Thoracic aorta (tissue), 2 donors: Measurements from ENCODE around the gene TNFRSF14. TPM values are rescaled to one million over a fixed set of nuclear protein-coding genes. Genes with fewer than 3 reads are reported as not detected.

Experiments used
- ATAC-seq: fragments of 150-250 bp; one replicate; pipeline ENCODE4 v1.8.0; 2017; ENCODE audit warnings: low read depth; ENCODE audit not compliant: insufficient number of reproducible peaks, low FRiP score
- DNase-seq: peaks from one replicate; pipeline ENCODE4 v3.0.0-alpha.2; 2020; ENCODE audit warnings: low spot score
- H3K27ac ChIP-seq, 2 donors: fragments of 200-600 bp; sonication (generic); 1 replicate in 1 of 2; 2 replicates in 1 of 2; pipeline ENCODE4 v1.5.1; 2016; ENCODE audit warnings: mild to moderate bottlenecking in 2 of 2, moderate library complexity in 2 of 2
- H3K27me3 ChIP-seq: fragments of 200-600 bp; sonication (generic); replicated peaks from 2 replicates; pipeline ENCODE4 v1.6.0; 2016; ENCODE audit warnings: mild to moderate bottlenecking; ENCODE audit not compliant: insufficient read depth
- H3K36me3 ChIP-seq: fragments of 200-600 bp; sonication (generic); one replicate; pipeline ENCODE4 v1.5.1; 2016
- H3K4me1 ChIP-seq, 2 donors: fragments of 200-600 bp; sonication (generic); 1 replicate in 1 of 2; 2 replicates in 1 of 2; pipeline versions ENCODE4 v1.5.1 to v1.6.0; 2016; ENCODE audit warnings: low read depth in 2 of 2, mild to moderate bottlenecking in 1 of 2; ENCODE audit not compliant: control insufficient read depth in 1 of 2
- H3K4me3 ChIP-seq: fragments of 200-600 bp; sonication (generic); 2 replicates; pipeline ENCODE4 v1.5.1; 2016; ENCODE audit warnings: mild to moderate bottlenecking
- H3K9me3 ChIP-seq: fragments of 200-600 bp; sonication (generic); 2 replicates; pipeline ENCODE4 v1.5.1; 2016
- CTCF ChIP-seq: fragments of 200-600 bp; sonication (generic); IDR thresholded peaks from one replicate; pipeline ENCODE4 v1.5.1; 2019; ENCODE audit warnings: antibody characterized with exemption
- total RNA-seq, 2 donors: library from RNA; depleted of rRNA; stranded (reverse); fragments of >200 nt; gene quantifications; one replicate each; pipeline versions ENCODE4 v1.1.0 to v1.2.3, GENCODE V29; 2016

The TNFRSF14 gene
- total RNA-seq, 2 donors from 2014 or later = 29.6 to 55.6 TPM

- Histone ChIP-seq H3K4me1 (no peaks in the 10 kb centered on the region), H3K9me3 (no peaks in the 10 kb centered on the region), H3K4me3 (no peak overlapping the region), H3K27ac (no peak overlapping the region), H3K27me3 (no peaks in the 10 kb centered on the region), H3K36me3 (peaks cover 88% of the 10 kb centered on the region)
- ATAC-seq (no peak), DNase-seq (no peak)
- TF ChIP-seq CTCF = no peak
These were observed 41.1 kb upstream of the TNFRSF14 start for GRCh38 chr1:2514863-2515762.

- Histone ChIP-seq H3K36me3 (peaks cover 88% of the 10 kb centered on the region), H3K27me3 (no peaks in the 10 kb centered on the region), H3K27ac (no peak overlapping the region), H3K9me3 (no peaks in the 10 kb centered on the region), H3K4me1 (no peaks in the 10 kb centered on the region), H3K4me3 (no peak overlapping the region)
- DNase-seq = no peak
- ATAC-seq = no peak
- no peak for TF ChIP-seq CTCF
These were observed 40.4 kb upstream of the TNFRSF14 start for GRCh38 chr1:2515763-2516080.

GRCh38 chr1:2516124-2516523 is 40.0 kb upstream of the TNFRSF14 start:
- ATAC-seq (no peak), DNase-seq (no peak)
- H3K9me3 ChIP-seq = no peaks in the 10 kb centered on the region
- no peak overlapping the region for H3K27ac ChIP-seq
- H3K4me3 ChIP-seq = no peak overlapping the region
- no peak for TF ChIP-seq CTCF
- H3K36me3 ChIP-seq = peaks cover 89% of the 10 kb centered on the region
- no peaks in the 10 kb centered on the region for H3K4me1 ChIP-seq
- H3K27me3 ChIP-seq = no peaks in the 10 kb centered on the region

- DNase-seq (no peak), ATAC-seq (no peak)
- H3K27ac ChIP-seq = no peak overlapping the region
- H3K4me1 ChIP-seq = no peaks in the 10 kb centered on the region
- peaks cover 87% of the 10 kb centered on the region for H3K36me3 ChIP-seq
- no peaks in the 10 kb centered on the region for H3K9me3 ChIP-seq
- TF ChIP-seq CTCF = no peak
- H3K4me3 ChIP-seq = no peak overlapping the region
- H3K27me3 ChIP-seq = no peaks in the 10 kb centered on the region
These were observed 39.2 kb upstream of the TNFRSF14 start for GRCh38 chr1:2516946-2517345.

- no peak overlapping the region for H3K4me3 ChIP-seq
- TF ChIP-seq CTCF = no peak
- H3K27me3 ChIP-seq = no peaks in the 10 kb centered on the region
- no peaks in the 10 kb centered on the region for H3K9me3 ChIP-seq
- no peak for ATAC-seq
- H3K27ac ChIP-seq = no peak overlapping the region
- DNase-seq = no peak
- H3K36me3 ChIP-seq = peaks cover 79% of the 10 kb centered on the region
- H3K4me1 ChIP-seq = no peaks in the 10 kb centered on the region
These were observed 38.2 kb upstream of the TNFRSF14 start for GRCh38 chr1:2517966-2518365.
